Measurements from ENCODE around the gene GJD2.

The GJD2 gene

GRCh38 chr15:34754674-34755418 lies at the start of gene GJD2:
GJD2 (minus strand) TSS chr15:34754998; CDS start chr15:34754488, 510 bp downstream.
- Histone ChIP-seq H3K9ac (ENCODE audit: low read depth, low read length, poor library complexity, severe bottlenecking) (no peak within 1 kb of the TSS), H3K36me3 (ENCODE audit: insufficient read depth, low read length) (no peaks in the 10 kb centered on the region), H3K9me2 (replicated peaks; ENCODE audit: low read depth, low read length) (no peaks in the 10 kb centered on the region), H3K27me3 (ENCODE audit: insufficient read depth, low read length, poor library complexity, severe bottlenecking) (no peaks in the 10 kb centered on the region), H3K9me3 (ENCODE audit: insufficient read depth, low read depth, low read length) (no peaks in the 10 kb centered on the region), H3K4me3 (ENCODE audit: low read length, poor library complexity, severe bottlenecking) (no peak within 1 kb of the TSS), H4K20me1 (ENCODE audit: insufficient read depth, low read length, poor library complexity, severe bottlenecking) (no peaks in the 10 kb centered on the region), H3K79me2 (ENCODE audit: insufficient read depth, low read length) (no peaks in the 10 kb centered on the region), H3F3A (ENCODE audit: low read depth) (no peaks in the 10 kb centered on the region), H3K4me2 (ENCODE audit: low read depth, low read length, poor library complexity, severe bottlenecking) (no peak within 1 kb of the TSS), H3K4me1 (ENCODE audit: insufficient read depth, low read length, poor library complexity, severe bottlenecking) (no peaks in the 10 kb centered on the region), H2AFZ (ENCODE audit: low read length) (no peak within 1 kb of the TSS)
- TF ChIP-seq EZH2phosphoT487 (IDR thresholded peaks at IDR 0.05; ENCODE audit: borderline replicate concordance) (no peak), CTCF (conservative IDR thresholded peaks at IDR 0.05; ENCODE audit: low read length) (no peak)

GRCh38 chr15:34804113-34804512 lies 49.3 kb upstream of the GJD2 start:
- no peak overlapping the region for H3K9ac ChIP-seq (ENCODE audit: low read depth, low read length, poor library complexity, severe bottlenecking)
- no peaks in the 10 kb centered on the region for H4K20me1 ChIP-seq (ENCODE audit: insufficient read depth, low read length, poor library complexity, severe bottlenecking)
- no peaks in the 10 kb centered on the region for H3K27me3 ChIP-seq (ENCODE audit: insufficient read depth, low read length, poor library complexity, severe bottlenecking)
- H2AFZ ChIP-seq (ENCODE audit: low read length): no peak overlapping the region
- H3K79me2 ChIP-seq (ENCODE audit: insufficient read depth, low read length): no peaks in the 10 kb centered on the region
- no peak overlapping the region for H3K4me2 ChIP-seq (ENCODE audit: low read depth, low read length, poor library complexity, severe bottlenecking)
- no peaks in the 10 kb centered on the region for H3K9me2 ChIP-seq (replicated peaks; ENCODE audit: low read depth, low read length)
- TF ChIP-seq CTCF (conservative IDR thresholded peaks at IDR 0.05; ENCODE audit: low read length) (no peak), EZH2phosphoT487 (IDR thresholded peaks at IDR 0.05; ENCODE audit: borderline replicate concordance) (no peak)
- no peaks in the 10 kb centered on the region for H3K36me3 ChIP-seq (ENCODE audit: insufficient read depth, low read length)
- no peaks in the 10 kb centered on the region for H3K9me3 ChIP-seq (ENCODE audit: insufficient read depth, low read depth, low read length)
- H3K4me1 ChIP-seq (ENCODE audit: insufficient read depth, low read length, poor library complexity, severe bottlenecking): no peaks in the 10 kb centered on the region
- no peaks in the 10 kb centered on the region for H3F3A ChIP-seq (ENCODE audit: low read depth)
- H3K4me3 ChIP-seq (ENCODE audit: low read length, poor library complexity, severe bottlenecking): no peak overlapping the region

- TF ChIP-seq CTCF (conservative IDR thresholded peaks at IDR 0.05; ENCODE audit: low read length): no peak
- TF ChIP-seq EZH2phosphoT487 (IDR thresholded peaks at IDR 0.05; ENCODE audit: borderline replicate concordance): no peak
- Histone ChIP-seq H3K9me3 (ENCODE audit: insufficient read depth, low read depth, low read length) (no peaks in the 10 kb centered on the region), H2AFZ (ENCODE audit: low read length) (no peak overlapping the region), H3K4me3 (ENCODE audit: low read length, poor library complexity, severe bottlenecking) (no peak overlapping the region), H3K27me3 (ENCODE audit: insufficient read depth, low read length, poor library complexity, severe bottlenecking) (no peaks in the 10 kb centered on the region), H3F3A (ENCODE audit: low read depth) (no peaks in the 10 kb centered on the region), H4K20me1 (ENCODE audit: insufficient read depth, low read length, poor library complexity, severe bottlenecking) (no peaks in the 10 kb centered on the region), H3K9ac (ENCODE audit: low read depth, low read length, poor library complexity, severe bottlenecking) (no peak overlapping the region), H3K36me3 (ENCODE audit: insufficient read depth, low read length) (no peaks in the 10 kb centered on the region), H3K79me2 (ENCODE audit: insufficient read depth, low read length) (no peaks in the 10 kb centered on the region), H3K4me1 (ENCODE audit: insufficient read depth, low read length, poor library complexity, severe bottlenecking) (no peaks in the 10 kb centered on the region), H3K9me2 (replicated peaks; ENCODE audit: low read depth, low read length) (no peaks in the 10 kb centered on the region), H3K4me2 (ENCODE audit: low read depth, low read length, poor library complexity, severe bottlenecking) (no peak overlapping the region)
These were observed 48.3 kb upstream of the GJD2 start for GRCh38 chr15:34802803-34803750.

All from Loucy (cell line).